ENCODE measurements around the gene GPC1. TPM values are rescaled to one million over a fixed set of nuclear protein-coding genes. Genes with fewer than 3 reads are reported as not detected.
A peak's percentile ranks its signal among the peaks of the same experiment; 100 is the strongest.

GPC1 gene
- total RNA-seq, 1 donor from 2014 or later = 182 TPM

DNA sequence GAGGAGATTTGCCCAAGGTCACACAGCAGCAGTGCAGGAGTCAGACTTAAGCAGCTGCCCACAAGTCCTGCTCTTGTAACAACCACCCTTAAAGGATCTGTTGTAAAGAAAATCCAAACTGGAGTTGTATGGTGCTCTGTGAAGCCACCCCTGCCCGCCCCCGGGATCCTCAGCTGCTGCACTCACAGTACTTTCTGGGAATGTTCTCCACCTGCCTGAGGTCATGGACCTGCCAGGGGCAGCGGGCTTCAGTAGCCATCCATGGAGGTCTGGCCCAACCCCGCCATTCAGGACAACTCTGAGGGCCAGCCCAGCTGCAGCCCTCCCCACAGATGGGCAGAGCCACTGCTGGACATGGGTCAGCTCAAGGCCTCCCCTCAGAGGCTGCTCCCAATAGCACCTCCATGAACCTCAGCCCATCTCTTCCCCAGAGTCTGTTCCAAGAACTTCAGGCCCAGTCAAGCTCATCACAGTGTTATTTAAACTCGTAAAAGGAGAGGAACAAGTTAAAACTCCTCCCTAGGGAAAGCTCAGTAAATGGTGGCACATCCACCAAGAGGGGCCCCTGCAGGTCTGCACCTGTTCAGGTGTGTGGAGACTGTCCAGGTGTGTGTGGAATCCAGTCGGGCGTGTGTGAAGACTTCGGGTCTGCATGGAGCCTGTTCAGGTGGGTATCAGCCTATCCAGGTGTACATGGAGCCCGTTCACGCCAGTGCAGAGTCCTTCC is 39.4 kb upstream of the GPC1 start:
- ATAC-seq (no peak), DNase-seq (ENCODE audit: missing footprints) (no peak)
- intact Hi-C loops (cut with DNase I) = no loop called here

DNA sequence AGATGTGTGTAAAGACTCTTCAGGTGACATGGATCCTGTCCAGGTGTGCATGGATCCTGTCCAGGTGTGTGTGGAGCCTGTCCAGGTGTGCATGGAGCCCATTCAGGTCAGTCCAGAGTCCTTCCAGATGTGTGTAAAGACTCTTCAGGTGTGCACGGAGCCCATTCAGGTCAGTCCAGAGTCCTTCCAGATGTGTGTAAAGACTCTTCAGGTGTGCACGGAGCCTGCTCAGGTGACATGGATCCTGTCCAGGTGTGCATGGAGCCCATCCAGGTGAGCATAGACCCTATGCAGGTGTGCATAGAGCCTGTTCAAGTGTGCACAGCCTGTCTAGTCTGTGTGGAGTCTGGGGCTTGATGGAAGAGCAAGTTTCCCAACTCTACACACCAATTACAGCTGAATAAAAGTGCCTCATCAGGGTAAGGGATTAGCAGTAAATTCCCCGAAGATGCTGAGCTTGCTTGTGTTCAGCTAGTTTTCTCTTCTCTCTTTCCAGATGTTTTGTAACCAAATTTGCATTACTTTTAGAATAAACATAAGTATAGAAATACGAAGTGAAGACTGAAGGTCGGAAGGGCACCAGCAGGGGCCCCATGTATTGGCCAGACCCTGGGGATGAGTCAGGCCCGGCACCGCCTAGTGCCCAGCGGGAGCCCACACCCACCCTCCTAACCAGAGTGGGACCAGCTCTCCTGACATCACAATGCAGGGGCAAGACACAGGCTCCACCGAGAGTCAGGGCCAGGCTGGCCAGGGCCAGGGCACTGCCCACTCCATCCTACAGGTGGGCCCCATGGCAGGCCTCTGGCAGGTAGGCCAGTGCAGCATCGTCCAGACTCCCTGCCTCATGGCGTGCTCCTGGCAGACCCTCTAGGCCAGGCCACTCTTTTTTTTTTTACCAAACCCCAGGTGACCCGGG is 38.6 kb upstream of the GPC1 start:
- intact Hi-C loops (cut with DNase I) = no loop called here
- ATAC-seq (no peak), DNase-seq (ENCODE audit: missing footprints) (no peak)

DNA sequence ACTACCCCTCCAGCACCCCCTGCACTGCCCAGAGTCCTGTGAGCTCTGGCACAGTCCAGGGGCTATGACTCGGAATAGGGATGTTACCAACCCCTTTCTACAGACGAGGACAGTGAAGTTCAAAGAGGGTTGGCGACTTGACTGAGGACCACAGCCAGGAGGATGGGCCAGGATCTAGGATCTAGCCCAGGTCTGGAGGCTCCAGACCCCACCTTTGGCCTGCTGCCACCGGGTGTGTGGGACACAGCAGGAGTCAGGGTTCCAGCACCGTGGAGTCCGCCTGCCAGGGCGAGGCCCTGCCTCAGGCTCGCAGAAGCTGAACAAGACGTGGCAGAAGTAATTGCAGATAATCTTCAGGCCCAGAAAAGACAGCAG is 37.9 kb upstream of the GPC1 start:
- DNase-seq (ENCODE audit: missing footprints) = no peak
- intact Hi-C loops (cut with DNase I) = no loop called here

DNA sequence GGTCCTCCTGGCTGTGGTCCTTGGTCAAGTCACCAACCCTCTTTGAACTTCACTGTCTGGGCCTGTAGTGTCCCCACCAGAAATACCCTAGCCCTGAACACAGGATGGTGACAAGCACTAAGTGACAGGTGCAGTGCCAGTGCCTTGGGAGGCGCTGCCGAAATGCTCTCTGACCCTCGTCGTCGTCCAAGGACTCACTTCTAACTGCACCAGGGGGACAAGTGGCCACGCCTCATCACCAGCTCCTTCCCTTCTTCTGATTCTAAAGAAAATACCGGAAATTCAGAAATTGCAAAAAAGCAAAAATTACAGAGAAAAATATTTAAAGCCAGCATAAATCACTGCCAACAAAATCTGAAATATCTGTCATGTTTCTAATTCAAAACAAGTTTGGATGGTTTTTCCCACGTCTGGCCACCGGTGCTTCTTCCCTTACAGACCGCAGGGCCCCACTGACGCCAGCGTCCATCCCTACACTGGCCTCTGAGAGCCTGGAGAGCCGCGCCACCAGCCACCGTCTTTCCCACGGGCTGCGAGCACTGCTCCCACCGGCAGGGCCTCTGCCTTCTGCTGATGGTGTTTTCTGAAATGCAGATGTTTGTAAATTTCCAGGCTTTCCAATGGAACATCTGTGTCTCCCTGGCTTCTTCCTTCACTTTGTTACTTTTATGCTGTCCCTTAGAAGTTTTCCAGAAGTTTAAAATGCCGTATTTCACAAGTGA is 37.4 kb upstream of the GPC1 start:
- DNase-seq (ENCODE audit: missing footprints) (no peak), ATAC-seq (no peak)
- intact Hi-C loops (cut with DNase I) = no loop called here

More for the DNA sequence above, 37.9 kb upstream of the GPC1 start:
- no peak for ATAC-seq

DNA sequence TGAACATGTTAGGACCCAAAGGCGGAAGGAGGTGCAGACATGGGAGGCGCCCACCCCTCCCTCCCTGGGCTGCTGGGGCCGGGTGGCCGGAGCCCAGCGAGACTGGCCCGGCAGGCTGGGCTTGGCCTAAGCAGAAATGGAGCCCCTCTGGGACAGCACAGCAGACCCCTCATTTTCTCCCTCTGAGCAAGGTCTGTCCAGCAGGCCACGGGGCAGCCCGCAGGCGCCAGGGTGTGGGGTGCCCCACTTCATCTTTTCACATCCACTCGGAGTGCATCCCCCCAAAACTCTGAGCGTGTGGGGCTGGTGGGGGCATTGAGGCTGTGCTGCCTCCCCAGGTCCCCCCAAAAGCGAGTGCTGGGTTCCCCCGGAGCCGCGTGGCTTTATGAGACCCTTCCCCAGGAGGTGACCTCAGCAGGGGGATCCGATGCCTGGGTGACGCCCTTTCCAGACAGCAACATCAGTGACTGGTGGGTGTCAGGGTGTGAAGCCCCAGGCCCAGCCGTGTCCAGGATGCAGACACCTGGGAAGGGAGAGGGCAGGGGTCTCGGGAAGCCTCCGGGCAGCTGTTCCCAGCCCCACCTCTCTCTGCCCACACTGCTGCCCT is 36.7 kb upstream of the GPC1 start:
- intact Hi-C loops (cut with DNase I) = no loop called here
- ATAC-seq (no peak), DNase-seq (ENCODE audit: missing footprints) (no peak)

DNA sequence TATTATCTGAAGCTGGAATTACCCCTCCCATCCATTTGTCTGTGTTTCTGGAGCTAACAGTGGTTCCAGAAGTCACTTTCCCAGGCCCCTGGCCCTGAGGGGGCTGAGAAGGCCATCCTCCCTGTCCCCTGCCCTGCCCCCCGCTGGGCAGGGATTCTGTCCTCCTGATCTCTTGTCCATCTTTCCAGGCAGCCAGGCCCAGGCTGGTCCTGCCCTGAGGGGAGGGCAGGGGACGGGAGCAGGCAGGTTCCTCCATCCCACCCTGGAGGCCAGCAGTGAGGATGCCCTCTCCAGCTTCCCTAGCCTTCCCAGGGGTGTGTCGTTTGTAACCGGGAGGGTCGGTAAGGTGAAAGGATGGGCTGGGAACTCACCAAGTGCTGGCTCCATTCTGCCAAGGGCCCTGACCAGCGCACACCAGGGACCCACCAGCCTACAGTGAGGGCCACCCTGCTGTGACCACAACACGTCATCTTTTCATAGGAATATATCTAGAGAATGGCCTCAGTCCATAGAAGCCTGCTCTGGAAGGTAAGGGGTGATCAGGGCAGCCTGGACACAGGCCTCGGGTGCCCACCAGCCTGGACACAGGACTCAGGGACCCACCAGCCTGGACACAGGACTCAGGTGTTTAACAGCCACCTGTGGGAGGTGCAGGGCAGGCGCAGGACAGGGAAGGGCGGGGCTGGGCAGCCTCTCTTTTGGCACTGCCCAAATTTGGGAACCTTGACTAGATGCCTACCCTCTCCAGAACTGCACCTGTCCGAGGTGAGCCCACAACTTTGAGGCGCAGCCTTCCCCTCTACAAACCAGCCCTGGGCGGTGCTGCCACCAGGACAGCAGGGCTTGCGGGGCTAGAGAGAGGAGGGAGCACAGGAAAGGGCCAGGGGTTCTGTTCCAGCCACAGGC is 35.8 kb upstream of the GPC1 start:
- ATAC-seq = no peak
- intact Hi-C loops (cut with DNase I) = no loop called here
- no peak for DNase-seq (ENCODE audit: missing footprints)

DNA sequence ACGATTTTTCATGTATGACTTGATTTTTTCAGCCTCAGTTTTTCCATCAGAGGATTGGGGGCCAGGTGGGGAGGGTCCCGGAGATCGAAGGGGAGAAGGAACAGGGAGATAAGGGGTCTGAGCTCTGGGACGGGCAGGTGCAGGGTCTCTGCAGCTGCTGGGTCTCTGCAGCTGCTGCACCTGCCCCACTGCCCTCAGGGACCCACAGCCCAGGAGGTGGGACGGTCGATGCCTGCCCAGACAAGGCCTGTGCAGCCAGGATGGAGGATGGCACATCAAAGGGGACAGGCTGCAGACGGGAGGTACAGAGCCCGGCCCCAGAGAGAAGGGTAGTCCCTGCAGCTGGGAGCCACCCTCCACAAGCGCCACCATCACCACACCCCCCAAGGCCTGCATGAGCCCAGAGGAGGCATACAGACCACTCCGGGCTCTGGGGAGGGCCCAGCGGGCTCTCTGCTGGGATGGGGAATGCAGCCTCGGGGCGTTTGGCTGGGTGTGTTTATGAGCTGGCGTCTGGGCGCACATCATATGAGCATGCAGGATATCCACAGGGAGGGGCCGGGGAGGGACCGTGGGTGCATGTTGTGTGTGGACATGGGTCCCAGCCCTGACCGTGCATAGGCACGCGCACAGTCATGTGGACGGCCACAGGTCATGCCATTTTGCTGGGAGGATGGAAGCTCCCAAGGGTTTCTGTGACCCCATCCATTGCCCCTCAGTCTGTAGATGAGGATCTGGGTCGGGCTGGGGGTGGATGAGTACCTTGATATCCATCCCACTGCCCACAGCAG is 34.9 kb upstream of the GPC1 start:
- DNase-seq (ENCODE audit: missing footprints) = no peak
- intact Hi-C loops (cut with DNase I) = no loop called here
- no peak for ATAC-seq

DNA sequence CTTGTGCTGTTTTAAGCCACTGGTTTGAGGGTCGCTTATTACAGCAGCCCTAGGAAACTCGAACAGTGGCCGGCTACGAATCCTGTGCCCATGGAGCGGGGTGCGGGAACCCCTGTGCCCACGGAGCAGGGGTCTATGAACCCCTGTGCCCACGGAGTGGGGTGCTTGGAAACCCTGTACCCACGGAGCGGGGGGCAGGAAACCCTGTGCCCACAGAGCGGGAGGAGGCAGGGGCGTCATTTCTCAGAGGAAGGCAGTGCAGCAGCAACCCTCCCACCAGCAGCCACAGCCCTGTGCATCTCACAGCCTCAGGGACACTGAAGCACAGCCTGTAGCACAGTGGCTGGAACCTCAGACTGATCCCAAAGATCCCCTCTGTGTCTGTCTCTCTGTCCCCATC is 34.2 kb upstream of the GPC1 start:
- DNase-seq (ENCODE audit: missing footprints) (no peak), ATAC-seq (no peak)
- intact Hi-C loops (cut with DNase I) = no loop called here

DNA sequence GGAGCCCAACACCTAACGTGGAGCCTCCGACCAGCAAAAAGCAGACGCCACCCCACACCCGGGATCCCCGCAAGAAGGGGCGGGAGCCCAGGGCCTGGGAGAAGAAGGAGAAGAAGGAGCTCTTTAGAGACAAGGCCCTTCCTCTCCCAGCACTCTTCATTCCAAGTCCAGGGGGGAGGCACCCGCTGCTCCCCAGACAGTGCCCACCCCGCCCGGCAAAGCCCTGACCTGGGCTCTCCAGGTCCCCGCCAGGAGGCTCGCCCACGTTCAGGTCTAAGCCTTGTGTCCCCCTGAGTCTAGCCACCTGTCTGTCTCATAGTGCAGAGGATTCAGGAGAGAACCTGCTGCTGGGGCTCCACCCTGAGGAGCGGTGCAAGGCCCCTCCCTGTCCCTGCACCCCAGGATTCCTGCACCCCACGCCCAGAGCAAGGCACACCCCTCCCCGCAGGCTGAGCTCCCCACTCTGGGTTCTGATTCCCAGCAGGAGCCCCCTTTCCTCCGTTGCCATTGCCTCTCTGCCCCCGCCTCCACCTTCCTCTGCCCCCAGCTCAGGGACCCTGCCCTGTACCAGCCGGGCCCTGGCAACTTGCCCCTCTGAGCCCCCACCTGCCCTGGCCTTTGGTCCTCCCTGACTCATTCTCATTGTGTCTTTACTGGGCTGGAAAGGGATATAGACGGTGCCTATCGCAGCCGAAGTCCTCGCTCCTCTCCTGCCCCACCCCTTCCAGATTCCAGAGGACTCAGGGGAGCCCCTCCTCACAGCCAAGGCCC is 33.5 kb upstream of the GPC1 start:
- ATAC-seq = no peak
- intact Hi-C loops (cut with DNase I) = no loop called here
- DNase-seq (ENCODE audit: missing footprints) = no peak

DNA sequence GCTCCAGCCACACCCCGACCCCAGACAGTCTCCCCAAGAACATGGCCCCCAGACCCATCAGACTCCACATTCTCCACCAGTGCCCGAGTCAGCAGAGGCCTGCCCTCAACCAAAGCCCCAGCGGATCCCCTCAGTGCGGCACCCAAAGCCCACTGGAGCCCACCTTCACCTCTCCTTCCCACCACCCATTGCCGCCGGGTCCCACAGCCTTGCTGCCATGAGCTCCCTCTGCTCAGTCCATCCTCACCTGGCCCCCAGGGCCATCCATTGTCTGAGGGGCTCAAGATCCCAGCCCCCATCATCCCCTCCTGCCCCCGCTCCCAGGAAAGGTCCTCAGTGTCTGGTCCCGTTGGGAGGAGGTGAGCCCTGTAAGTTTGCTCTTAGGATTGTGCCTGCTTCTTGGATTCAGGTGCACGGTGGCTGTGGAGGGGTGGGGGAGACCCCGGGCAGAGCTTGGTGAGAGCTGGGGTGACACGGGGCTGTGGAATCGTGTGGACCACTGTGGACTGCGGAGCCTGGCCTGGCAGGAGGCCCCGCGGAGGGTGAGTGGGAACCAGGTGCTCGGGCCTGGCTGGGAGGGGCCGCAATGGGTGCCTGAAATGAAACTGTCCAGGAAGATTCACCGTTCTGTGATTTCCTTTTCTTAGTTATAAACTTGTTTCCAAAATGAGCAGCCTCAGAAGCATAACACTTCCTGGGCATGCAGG is 32.7 kb upstream of the GPC1 start:
- ATAC-seq (no peak), DNase-seq (ENCODE audit: missing footprints) (no peak)
- intact Hi-C loops (cut with DNase I) = no loop called here

DNA sequence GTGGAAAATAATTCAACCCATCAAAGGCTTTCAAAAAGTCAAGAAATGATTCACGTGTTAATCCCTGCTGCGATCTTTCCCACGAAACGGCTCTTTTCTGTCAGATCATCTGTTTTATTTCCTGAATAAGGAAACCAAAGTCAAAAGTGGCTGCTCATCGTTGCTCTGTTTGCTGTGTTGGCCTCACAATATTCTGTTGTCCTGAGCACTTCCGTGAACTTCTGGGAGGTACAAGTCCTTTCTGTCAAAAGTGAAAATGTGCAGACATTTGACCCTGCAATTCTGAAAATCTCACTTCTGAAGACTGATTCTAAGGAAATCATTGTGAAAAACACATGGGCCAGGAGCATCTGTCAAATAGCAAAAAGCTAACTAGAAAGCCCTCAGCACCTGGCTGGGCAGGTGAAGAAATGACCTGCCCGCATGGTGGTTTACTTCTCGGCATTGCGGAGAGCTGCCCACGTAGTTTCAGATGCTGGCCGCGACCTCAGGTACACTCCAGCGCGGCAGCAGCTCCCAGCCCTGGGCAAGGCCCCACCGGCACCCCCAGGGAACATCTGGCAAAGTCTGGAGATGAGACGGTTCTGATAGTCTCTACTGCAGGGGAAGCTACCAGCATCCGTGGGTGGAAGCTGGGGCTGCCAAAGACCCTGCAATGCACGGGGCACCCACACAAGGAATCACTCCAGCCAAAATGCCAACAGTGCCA is 31.9 kb upstream of the GPC1 start:
- ATAC-seq (no peak), DNase-seq (ENCODE audit: missing footprints) (peak; percentile 21)
- intact Hi-C loops (cut with DNase I) = no loop called here

DNA sequence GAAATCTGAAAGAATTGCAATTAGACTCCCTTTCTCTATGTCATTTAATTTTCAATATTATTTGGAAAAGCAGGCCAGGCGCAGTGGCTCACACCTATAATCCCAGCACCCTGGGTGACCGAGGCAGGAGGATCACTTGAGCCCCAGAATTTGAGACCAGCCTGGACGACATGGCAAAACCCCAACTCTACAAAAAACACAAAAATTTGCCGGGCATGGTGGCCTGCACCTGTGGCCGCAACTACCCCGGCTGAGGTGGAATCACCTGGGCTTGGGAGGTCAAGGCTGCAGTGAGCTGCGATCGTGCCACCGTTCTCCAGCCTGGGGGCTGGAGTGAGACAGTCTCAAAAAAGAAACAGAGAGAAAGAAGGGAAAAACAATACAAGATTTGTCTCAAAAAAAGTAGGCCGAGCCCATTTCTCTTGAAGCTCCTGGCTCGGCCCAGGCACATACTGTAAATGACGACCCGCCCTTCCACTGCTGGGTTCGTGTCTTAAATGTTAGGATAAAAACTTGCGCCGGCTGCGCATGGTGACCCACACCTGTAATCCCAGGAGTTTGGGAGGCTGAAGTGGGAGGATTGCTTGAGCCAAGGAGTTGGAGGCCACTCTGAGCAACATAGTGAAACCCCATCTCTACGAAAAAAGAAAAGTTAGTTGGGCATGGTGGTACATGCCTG is 31.1 kb upstream of the GPC1 start:
- intact Hi-C loops (cut with DNase I) = no loop called here
- DNase-seq (ENCODE audit: missing footprints) = peak; percentile 51
- ATAC-seq = no peak

DNA sequence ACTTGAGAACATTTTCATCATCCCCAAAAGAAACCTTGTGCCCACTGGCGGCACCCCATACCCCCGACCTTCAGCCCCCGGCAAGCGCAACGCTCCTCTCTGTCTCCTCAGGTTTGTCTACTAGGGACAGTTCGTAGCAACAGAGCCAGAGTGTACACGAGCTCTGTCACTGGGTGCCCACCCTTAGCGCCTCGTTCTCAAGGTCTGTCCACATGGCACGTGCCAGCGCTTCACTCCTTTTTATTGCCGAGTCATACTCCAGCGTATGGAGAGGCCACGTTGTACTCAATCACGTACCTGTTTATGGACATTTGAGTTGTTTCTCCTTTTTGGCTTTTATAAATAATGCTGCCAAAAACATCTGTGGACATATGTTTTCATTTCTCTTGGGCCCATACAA is 30.3 kb upstream of the GPC1 start:
- peak; percentile 13 for DNase-seq (ENCODE audit: missing footprints)
- ATAC-seq = no peak

DNA sequence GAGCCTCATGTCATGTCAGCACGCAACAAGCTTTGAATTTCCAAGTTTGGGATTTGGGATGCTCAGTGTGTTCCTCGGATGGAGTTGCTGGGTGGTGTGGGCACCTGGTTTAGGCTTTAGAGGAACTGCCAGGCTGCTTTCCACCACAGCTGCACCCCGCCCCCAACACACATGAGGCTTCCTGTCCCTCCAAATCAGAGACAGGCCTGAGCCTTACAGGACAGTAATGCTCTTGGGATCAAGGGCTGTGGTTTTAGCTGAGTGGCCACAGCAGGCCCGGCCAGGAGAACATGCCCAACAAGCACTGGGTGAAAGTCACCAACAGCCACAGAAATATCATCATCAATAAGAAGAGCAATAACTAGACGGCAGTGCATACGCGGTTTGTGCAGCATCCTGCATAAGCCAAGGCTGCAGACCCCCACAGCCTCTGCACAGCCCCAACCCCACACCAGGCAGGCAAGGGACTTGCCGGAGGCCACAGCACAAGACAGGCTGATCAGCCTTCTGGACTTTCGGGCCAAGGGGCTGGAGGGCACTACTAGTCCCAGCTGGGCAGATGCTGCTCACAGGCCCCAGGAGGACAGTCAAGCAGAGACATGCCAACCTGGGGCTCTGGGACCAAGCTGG is 29.7 kb upstream of the GPC1 start:
- peak; percentile 32 for DNase-seq (ENCODE audit: missing footprints)
- no peak for ATAC-seq
- intact Hi-C loops (cut with DNase I) = no loop called here

More for the DNA sequence above, 30.3 kb upstream of the GPC1 start:
- intact Hi-C loops (cut with DNase I) = no loop called here

DNA sequence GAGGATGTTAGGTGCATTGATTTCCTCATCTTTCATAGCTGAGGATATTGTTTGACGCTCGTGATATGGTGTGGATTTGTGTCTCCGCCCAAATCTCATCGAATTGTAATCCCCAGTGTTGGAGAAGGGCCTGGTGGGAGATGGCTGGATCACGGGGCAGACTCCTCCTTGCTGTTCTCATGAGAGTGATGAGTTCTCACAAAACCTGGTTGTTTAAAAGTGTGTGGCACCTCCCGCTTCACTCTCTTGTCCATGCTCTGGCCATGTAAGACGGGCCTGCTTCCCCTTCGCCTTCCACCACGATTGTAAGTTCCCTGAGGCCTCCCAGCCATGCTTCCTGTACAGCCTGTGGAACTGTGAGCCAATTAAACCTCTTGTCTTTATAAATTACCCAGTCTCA is 28.4 kb upstream of the GPC1 start:
- ATAC-seq (no peak), DNase-seq (ENCODE audit: missing footprints) (no peak)
- intact Hi-C loops (cut with DNase I) = no loop called here
